Stimulated activated CD4-positive, alpha-beta T cell treated with anti-CD3 and anti-CD28 coated beads, Interleukin-2, amount 100 ng/mL, for 48 hours (primary cell): ENCODE measurements around the gene D2HGDH.
"Not testable (repeated sequence)": the region's sequence is repeated elsewhere in the genome, so short reads cannot be mapped to it uniquely, and the experiment has no call there.

Experiments
- DNase-seq, 2 donors: peaks; one replicate each; pipeline ENCODE4 v3.0.0-alpha.2; 2020

The D2HGDH gene

GRCh38 chr2:241751152-241751551 lies 16.7 kb downstream of the D2HGDH start:
- DNase-seq: no peak

- no peak for DNase-seq
These were observed 17.3 kb downstream of the D2HGDH start for GRCh38 chr2:241751776-241752175.

GRCh38 chr2:241752253-241752652 lies 17.8 kb downstream of the D2HGDH start:
- DNase-seq: no peak

- no peak for DNase-seq
These were observed 18.4 kb downstream of the D2HGDH start for GRCh38 chr2:241752689-241753276.

- no peak for DNase-seq
These were observed 19.1 kb downstream of the D2HGDH start for GRCh38 chr2:241753493-241753892.

- no peak for DNase-seq
These were observed 19.6 kb downstream of the D2HGDH start for GRCh38 chr2:241754042-241754441.

GRCh38 chr2:241755166-241755565 lies 20.7 kb downstream of the D2HGDH start:
- no peak for DNase-seq

GRCh38 chr2:241755777-241756176 lies 21.3 kb downstream of the D2HGDH start:
- DNase-seq: no peak

GRCh38 chr2:241759067-241759807 lies 24.8 kb downstream of the D2HGDH start:
- no peak for DNase-seq

GRCh38 chr2:241759893-241760292 lies 25.5 kb downstream of the D2HGDH start:
- DNase-seq: not testable (repeated sequence)

- DNase-seq: no peak
These were observed 25.9 kb downstream of the D2HGDH start for GRCh38 chr2:241760301-241760771.

GRCh38 chr2:241762321-241762932 lies 28.0 kb downstream of the D2HGDH start:
- DNase-seq: no peak

- peak in 1 of 2 donors; percentile 45 for DNase-seq
These were observed 28.5 kb downstream of the D2HGDH start for GRCh38 chr2:241762933-241763369.

GRCh38 chr2:241763551-241764274 lies 29.3 kb downstream of the D2HGDH start:
- no peak for DNase-seq

GRCh38 chr2:241764275-241765241 lies 30.1 kb downstream of the D2HGDH start:
- DNase-seq: no peak

- DNase-seq: no peak
These were observed 33.2 kb downstream of the D2HGDH start for GRCh38 chr2:241767464-241768250.

- DNase-seq: no peak
These were observed 33.9 kb downstream of the D2HGDH start for GRCh38 chr2:241768251-241768711.

- no peak for DNase-seq
These were observed 34.4 kb downstream of the D2HGDH start for GRCh38 chr2:241768850-241769249.

- DNase-seq: no peak
These were observed 35.4 kb downstream of the D2HGDH start for GRCh38 chr2:241769819-241770184.

- no peak for DNase-seq
These were observed 35.9 kb downstream of the D2HGDH start for GRCh38 chr2:241770185-241770935.

- no peak for DNase-seq
These were observed 36.5 kb downstream of the D2HGDH start for GRCh38 chr2:241770936-241771285.
